Measurements from ENCODE around the gene NKD2. TPM values are rescaled to one million over a fixed set of nuclear protein-coding genes. Genes with fewer than 3 reads are reported as not detected.

Gene NKD2
- total RNA-seq, 1 donor from 2014 or later, result 41.7 TPM

DNA sequence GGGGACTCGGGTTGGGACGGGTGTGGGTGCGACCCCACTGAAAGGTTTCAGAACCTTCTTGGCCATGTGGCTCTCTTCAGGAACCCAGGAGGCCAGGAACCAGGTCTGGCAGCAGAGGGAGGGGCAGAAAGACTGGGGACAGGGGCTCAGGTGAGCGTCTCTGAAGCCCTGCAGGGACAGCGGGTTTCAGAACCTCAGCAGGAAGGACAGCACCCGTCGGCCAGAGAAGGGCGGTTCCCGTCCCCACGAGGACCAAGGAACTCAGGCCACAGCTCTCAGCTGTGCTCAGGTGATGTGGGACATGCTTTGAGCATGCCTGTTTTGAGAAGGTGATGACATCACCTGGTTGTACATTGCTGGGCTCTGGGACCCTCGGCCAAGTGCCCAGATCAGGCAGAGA, 77.5 kb downstream of the NKD2 start:
- Mint-ChIP-seq H3K27me3 (ENCODE audit: unreplicated experiment) (no peaks in the 10 kb centered on the region), H3K36me3 (ENCODE audit: unreplicated experiment) (no peaks in the 10 kb centered on the region), H3K9me3 (ENCODE audit: unreplicated experiment) (peaks cover 6% of the 10 kb centered on the region), H3K27ac (ENCODE audit: unreplicated experiment) (no peak overlapping the region), H3K4me3 (ENCODE audit: unreplicated experiment) (no peak overlapping the region), H3K4me1 (ENCODE audit: low read depth, unreplicated experiment) (peaks cover 7% of the 10 kb centered on the region)
- DNase-seq, result no peak
- no peak for TF ChIP-seq CTCF (IDR thresholded peaks at IDR 0.05; ENCODE audit: partially characterized antibody, unreplicated experiment)

GRCh38 chr5:1086871-1087270, 78.3 kb downstream of the NKD2 start:
- H3K27ac Mint-ChIP-seq (ENCODE audit: unreplicated experiment), result peak overlapping the region; percentile 17
- no peak overlapping the region for H3K4me3 Mint-ChIP-seq (ENCODE audit: unreplicated experiment)
- no peaks in the 10 kb centered on the region for H3K27me3 Mint-ChIP-seq (ENCODE audit: unreplicated experiment)
- peaks cover 5% of the 10 kb centered on the region for H3K4me1 Mint-ChIP-seq (ENCODE audit: low read depth, unreplicated experiment)
- peaks cover 4% of the 10 kb centered on the region for H3K9me3 Mint-ChIP-seq (ENCODE audit: unreplicated experiment)
- no peak for TF ChIP-seq CTCF (IDR thresholded peaks at IDR 0.05; ENCODE audit: partially characterized antibody, unreplicated experiment)
- H3K36me3 Mint-ChIP-seq (ENCODE audit: unreplicated experiment), result no peaks in the 10 kb centered on the region
- no peak for DNase-seq

- Mint-ChIP-seq H3K27ac (ENCODE audit: unreplicated experiment) (peak overlapping the region; percentile 17), H3K9me3 (ENCODE audit: unreplicated experiment) (peaks cover 4% of the 10 kb centered on the region), H3K27me3 (ENCODE audit: unreplicated experiment) (no peaks in the 10 kb centered on the region), H3K4me1 (ENCODE audit: low read depth, unreplicated experiment) (peaks cover 5% of the 10 kb centered on the region), H3K36me3 (ENCODE audit: unreplicated experiment) (no peaks in the 10 kb centered on the region), H3K4me3 (ENCODE audit: unreplicated experiment) (no peak overlapping the region)
- TF ChIP-seq CTCF (IDR thresholded peaks at IDR 0.05; ENCODE audit: partially characterized antibody, unreplicated experiment), result no peak
- peak; percentile 56 for DNase-seq
These were observed 78.8 kb downstream of the NKD2 start for GRCh38 chr5:1087428-1087827.

DNA sequence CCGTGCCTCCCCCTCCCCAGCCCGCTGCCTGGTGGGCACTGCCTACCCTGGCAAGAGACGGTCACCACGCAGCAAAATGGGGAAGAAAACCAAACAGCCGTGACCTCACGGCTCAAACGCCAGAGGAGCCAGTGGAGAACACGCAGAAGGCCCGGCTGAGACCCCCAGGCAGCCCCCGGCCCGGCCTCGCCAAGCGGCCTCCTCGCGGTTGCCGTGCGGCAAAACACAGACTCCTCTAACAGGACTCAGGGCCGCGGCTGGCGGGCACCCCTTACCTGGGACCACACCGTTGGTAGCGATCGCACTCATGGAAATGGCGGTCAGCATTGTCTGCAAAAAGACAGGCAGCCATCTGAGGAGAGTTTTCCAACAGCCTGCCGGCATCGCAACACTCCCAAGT, 79.4 kb downstream of the NKD2 start:
- Mint-ChIP-seq H3K36me3 (ENCODE audit: unreplicated experiment) (no peaks in the 10 kb centered on the region), H3K4me3 (ENCODE audit: unreplicated experiment) (no peak overlapping the region), H3K9me3 (ENCODE audit: unreplicated experiment) (peaks cover 4% of the 10 kb centered on the region), H3K27ac (ENCODE audit: unreplicated experiment) (no peak overlapping the region), H3K27me3 (ENCODE audit: unreplicated experiment) (no peaks in the 10 kb centered on the region), H3K4me1 (ENCODE audit: low read depth, unreplicated experiment) (peaks cover 5% of the 10 kb centered on the region)
- no peak for DNase-seq
- no peak for TF ChIP-seq CTCF (IDR thresholded peaks at IDR 0.05; ENCODE audit: partially characterized antibody, unreplicated experiment)

Small RNA genes within 50 kb of the gene (microRNA-seq; reads per million reads assigned to microRNA genes)
- not detected for gene MIR4635 (ENCODE audit: unreplicated experiment)

Other genes with a start within 250 kb of the NKD2 start
- 42.8 TPM for gene ZDHHC11B, start 224.1 kb upstream of the NKD2 start, total RNA-seq (ENCODE audit: unreplicated experiment)
- gene ZDHHC11, start 157.8 kb upstream of the NKD2 start, total RNA-seq (ENCODE audit: unreplicated experiment), result 73.0 TPM
- gene BRD9, start 116.0 kb upstream of the NKD2 start, total RNA-seq (ENCODE audit: unreplicated experiment), result 104 TPM
- gene TRIP13, start 115.9 kb upstream of the NKD2 start, total RNA-seq (ENCODE audit: unreplicated experiment), result 3.9 TPM
- 147 TPM for gene SLC12A7, start 103.3 kb downstream of the NKD2 start, total RNA-seq (ENCODE audit: unreplicated experiment)
- gene SLC6A19, start 192.8 kb downstream of the NKD2 start, total RNA-seq (ENCODE audit: unreplicated experiment), result not detected
- not detected for gene SLC6A18, start 216.6 kb downstream of the NKD2 start, total RNA-seq (ENCODE audit: unreplicated experiment)